CD4-positive, alpha-beta T cell treated with Interleukin-12 subunit alpha and Interleukin-12 subunit beta, for 1 hour (primary cell): ENCODE results near the gene IFI35.
"Not testable (repeated sequence)": the region's sequence is repeated elsewhere in the genome, so short reads cannot be mapped to it uniquely, and the experiment has no call there.

Experiments used
- DNase-seq: peaks from one replicate; pipeline ENCODE4 v3.0.0-alpha.2; 2020

IFI35 gene

GRCh38 chr17:43006639-43007551, at the start of gene IFI35:
Gene IFI35 (plus strand): TSS chr17:43006784. CDS start chr17:43006948, 164 bp downstream.
- DNase-seq: peak; percentile 87

GRCh38 chr17:42964161-42964932, 42.2 kb upstream of the IFI35 start, which contains the start of gene AARSD1:
Gene AARSD1 (minus strand): TSS chr17:42964454. CDS start chr17:42964440, 14 bp downstream.
- peak; percentile 93 for DNase-seq

GRCh38 chr17:42967925-42968324, 38.7 kb upstream of the IFI35 start:
- DNase-seq: no peak

- DNase-seq: no peak
Observed at GRCh38 chr17:42969001-42969581, 37.5 kb upstream of the IFI35 start.

DNA sequence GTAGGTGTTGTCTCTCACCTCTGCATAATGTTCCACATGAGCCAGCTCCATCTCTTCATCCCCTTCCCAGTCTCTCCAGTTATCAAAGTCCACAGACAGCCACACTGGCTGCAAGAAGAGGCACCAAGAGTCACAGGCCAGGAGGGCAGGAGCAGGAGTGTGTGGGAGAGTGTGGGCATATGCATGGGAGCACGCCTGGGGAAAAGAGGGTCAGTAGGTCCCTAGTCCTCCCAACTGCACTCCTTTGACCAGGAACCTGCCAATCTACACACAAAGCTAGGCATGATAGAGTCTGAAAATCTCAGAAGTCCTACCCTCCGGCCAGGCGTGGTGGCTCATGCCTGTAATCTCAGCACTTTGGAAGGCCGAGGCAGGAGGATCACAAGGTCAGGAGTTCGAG, 35.0 kb upstream of the IFI35 start:
- no peak for DNase-seq

DNA sequence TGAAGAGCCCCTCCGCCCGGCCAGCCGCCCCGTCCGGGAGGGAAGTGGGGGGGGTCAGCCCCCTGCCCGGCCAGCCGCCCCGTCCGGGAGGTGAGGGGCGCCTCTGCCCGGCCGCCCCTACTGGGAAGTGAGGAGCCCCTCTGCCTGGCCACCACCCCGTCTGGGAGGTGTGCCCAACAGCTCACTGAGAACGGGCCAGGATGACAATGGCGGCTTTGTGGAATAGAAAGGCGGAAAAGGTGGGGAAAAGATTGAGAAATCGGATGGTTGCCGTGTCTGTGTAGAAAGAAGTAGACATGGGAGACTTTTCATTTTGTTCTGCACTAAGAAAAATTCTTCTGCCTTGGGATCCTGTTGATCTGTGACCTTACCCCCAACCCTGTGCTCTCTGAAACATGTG, 33.3 kb upstream of the IFI35 start:
- DNase-seq: not testable (repeated sequence)

DNA sequence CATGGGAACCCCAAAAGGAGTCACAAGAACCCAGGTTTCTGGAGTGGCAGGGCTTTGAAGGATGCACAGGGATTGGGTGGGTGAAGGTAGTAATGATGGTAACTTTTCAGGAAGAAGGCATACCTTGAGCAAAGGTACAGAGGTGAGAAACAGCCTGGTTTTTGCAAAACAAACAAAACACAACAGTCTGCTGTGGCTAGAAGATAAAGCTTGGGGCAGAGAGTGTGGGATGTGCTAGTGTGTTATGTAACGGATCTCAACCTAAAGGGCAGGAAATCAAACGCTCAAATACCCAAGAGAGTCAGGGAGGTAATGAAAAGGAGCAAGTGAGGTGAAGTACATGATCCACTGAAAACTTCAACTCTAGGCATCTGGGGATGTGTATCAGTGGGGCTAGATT, 31.3 kb upstream of the IFI35 start:
- DNase-seq: no peak

DNA sequence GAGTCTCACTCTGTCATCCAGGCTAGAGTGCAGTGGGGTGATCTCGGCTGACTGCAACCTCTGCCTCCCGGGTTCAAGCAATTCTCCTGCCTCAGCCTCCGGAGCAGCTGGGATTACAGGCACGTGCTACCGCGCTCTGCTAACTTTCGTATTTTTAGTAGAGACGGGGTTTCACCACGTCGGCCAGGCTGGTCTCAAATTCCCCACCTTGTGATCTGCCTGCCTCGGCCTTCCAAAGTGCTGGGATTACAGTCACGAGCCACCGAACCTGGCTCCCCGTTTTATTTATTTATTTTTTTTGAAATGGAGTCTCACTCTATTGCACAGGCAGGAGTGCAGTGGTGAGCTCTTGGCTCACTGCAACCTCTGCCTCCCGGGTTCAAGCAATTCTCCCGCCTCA, 30.9 kb upstream of the IFI35 start:
- not testable (repeated sequence) for DNase-seq

GRCh38 chr17:42979511-42980273, 26.9 kb upstream of the IFI35 start, which contains the start of gene PTGES3L:
Gene PTGES3L (minus strand): TSS chr17:42980080. CDS start chr17:42980053, 27 bp downstream.
- DNase-seq: no peak

GRCh38 chr17:42980274-42980765, 26.3 kb upstream of the IFI35 start, which contains the start of gene RUNDC1:
Gene RUNDC1 (plus strand): TSS chr17:42980565. CDS start chr17:42980577, 12 bp downstream.
- peak; percentile 91 for DNase-seq

DNA sequence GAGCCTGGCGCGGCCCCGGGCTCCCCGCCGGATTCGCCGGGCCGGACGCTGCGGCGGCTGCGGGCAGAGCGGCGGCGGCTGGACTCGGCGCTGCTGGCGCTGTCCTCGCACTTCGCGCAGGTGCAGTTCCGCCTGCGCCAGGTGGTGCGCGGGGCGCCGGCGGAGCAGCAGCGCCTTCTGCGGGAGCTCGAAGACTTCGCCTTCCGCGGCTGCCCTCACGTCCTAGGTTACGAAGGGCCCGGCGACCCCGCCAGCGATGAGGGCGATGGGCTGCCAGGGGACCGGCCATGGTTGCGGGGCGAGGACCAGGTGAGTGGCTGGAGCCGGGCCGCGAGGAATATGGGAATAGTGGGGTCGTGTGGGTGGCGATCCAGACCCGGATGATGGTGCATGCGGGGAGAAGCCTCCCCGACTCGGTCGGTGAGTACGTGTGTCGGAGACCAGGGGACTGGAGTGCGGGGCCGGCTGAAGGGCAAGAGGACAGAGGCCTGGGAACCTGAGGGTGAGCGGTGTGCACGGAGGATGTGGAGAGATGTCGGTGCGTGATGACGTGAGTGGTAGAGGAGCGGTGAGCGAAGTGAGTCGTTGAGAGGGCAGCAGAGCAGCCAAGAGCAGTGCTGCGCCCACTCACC, 25.7 kb upstream of the IFI35 start:
- peak; percentile 61 for DNase-seq

- DNase-seq: no peak
Observed at GRCh38 chr17:42982266-42982665, 24.3 kb upstream of the IFI35 start.

DNA sequence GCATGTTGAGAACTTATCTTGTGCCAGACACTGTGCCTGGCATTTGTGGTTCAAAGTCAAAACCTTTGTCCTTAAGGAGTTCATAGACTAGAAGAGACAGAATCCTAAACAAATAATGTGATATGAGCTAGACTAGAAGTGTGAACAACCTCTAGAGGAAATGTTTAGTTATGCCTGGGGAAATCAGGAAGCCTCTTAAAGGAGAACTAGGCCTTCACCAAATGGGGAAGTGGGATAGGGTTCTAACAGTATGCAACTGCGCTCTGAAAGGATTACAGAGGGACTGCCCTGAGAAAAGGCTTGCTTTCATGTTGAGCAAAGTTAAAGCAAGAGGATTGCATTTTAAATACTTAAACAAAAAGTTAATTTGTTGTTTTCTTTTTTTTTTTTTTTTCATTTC, 21.4 kb upstream of the IFI35 start:
- DNase-seq: no peak

DNA sequence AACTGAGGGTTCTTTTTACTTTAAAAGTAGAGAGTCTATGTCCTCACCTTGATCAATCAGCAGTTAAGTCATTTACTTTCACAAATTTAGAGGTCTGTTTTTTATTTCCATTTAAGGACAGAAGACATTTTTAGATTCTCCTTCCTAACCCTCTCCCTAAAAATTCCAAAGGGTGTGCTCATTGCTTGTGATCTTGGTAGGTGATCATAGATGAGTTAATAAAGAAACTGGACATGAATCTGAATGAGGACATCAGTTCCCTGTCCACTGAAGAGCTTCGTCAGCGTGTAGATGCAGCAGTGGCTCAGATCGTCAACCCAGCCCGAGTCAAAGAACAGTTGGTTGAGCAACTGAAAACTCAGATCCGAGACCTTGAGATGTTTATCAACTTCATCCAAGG, 17.4 kb upstream of the IFI35 start:
- no peak for DNase-seq

DNA sequence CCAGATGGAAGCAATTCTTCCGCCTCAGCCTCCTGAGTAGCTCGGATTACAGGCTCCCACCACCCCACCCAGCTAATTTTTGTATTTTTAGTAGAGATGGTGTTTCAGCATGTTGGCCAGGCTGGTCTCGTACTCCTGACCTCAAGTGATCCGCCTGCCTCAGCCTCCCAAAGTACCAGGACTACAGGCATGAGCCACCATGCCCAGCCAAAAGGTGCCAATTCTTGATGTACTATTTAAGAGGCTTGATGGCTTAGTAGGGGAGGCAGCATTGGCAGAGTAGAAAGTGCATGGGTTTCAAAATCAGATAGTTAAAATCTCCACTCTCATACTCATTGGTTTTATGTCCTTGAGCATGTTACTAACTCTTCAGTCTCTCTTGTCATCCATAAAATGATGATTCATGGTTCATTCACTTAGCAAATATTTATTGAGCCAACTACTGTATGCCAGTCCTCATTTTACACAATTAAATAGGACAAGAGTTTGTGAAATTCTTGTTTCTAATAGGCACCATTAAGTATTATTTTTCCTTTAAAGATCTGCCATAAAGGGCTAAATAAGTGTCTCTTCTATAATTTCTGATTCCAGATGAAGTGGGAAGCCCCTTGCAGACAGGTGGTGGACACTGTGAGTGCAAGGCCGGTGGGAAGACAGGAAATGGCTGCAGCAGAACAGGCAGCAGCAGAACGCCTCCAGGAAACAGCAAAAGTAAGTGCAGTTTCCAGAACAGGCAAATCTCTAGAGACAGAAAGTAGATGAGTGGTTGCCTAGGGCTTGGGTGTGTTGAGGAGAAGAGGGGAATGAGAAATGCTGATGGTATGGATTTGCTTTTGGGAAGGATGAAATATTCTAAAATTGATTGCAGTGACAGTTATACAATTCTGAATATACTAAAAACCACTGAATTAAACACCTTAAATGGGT, 16.6 kb upstream of the IFI35 start:
- DNase-seq: no peak

GRCh38 chr17:42991471-42991870, 15.1 kb upstream of the IFI35 start:
- no peak for DNase-seq

DNA sequence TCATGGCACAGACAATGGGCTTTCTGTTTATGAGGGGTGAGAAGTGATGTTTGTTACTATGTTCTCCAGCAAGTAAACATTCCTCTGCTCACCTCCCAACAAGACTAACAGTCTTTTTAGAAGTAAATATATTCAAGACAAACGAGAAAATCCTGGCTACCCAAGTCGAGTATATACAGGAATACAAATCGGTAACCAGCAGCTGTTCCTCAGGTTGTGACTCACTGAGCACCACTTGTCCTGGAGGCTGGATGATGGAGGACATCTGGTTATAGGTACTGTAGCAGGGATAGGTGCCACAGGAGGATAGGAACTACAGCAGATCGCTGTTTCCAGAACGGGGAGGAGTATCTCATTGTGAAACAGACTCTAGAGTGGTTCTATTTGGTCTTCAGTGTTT, 13.7 kb upstream of the IFI35 start:
- DNase-seq: no peak

DNA sequence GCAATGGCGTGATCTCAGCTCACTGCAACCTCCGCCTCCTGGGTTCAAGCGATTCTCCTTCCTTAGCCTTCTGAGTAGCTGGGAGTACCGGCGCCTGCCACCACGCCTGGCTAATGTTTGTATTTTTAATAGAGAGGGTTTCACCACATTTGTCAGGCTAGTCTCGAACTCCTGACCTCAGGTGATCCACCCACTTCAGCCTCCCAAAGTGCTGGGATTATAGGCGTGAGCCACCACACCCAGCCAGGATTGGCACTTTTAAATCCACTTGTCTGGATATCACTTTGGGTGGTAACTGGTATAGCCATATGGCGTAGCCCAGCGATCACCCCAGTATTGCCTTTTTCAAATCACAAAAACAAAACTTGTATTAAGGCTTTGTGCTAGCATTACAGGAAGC, 12.7 kb upstream of the IFI35 start:
- not testable (repeated sequence) for DNase-seq

GRCh38 chr17:42997390-42997983, 9.1 kb upstream of the IFI35 start:
- DNase-seq: no peak
